CD4-positive, alpha-beta T cell treated with Interleukin-17A for 1 hour (primary cell): Measurements from ENCODE around the gene OR1D5.
A peak's percentile ranks its signal among the peaks of the same experiment; 100 is the strongest.
"Not testable (repeated sequence)": the region's sequence is repeated elsewhere in the genome, so short reads cannot be mapped to it uniquely, and the experiment has no call there.

Experiments used
- DNase-seq: peaks from one replicate; pipeline ENCODE4 v3.0.0-alpha.2; 2020

Gene OR1D5

DNA sequence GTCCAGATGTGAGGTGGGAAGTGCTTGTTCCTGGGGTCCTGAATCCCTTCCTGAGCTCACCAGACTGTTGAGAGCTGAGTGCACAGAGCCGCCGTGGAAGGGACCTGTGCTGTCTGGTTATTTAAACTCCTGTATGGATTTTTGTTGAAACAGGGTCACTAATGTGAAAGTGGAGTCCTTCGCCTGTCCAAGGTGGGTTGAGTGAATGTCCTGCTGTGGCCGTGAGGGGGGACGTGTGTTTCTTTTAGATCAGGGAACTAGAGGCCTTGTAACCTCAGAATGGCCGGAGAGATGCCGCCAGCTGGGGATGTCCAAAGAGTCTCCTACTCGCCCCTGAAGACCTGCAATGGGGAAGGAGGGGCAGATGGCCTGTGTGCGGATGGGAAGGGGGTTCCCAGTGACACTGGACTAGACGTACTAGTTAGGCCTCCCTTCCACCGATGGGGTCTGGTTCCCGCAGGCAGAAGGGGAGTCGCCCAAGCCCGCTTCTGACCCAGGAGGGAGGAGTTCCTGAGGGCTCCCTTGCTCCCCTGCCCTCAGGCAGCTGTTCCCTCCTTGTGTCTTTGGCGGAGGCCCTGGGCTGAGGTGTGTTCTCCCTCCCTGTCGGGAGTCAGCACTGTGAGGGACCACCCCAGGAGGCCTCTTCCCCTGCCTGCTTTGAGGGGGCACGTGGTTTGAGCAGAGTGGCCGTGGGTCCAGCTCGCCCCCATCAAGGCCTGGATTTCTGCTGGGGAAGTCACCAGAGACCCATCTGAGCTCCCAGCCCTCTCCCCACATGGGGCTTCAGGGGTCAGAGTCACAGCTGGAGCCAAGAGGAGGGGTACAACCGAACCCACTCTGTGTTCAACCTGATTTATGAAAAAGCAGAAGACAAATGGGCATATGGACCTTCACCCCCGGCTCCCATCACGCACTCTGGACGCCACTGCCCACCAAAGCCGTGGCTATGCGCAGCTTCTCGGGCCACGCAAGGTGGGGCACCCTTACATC is 30.9 kb downstream of the OR1D5 start:
- DNase-seq, result no peak

DNA sequence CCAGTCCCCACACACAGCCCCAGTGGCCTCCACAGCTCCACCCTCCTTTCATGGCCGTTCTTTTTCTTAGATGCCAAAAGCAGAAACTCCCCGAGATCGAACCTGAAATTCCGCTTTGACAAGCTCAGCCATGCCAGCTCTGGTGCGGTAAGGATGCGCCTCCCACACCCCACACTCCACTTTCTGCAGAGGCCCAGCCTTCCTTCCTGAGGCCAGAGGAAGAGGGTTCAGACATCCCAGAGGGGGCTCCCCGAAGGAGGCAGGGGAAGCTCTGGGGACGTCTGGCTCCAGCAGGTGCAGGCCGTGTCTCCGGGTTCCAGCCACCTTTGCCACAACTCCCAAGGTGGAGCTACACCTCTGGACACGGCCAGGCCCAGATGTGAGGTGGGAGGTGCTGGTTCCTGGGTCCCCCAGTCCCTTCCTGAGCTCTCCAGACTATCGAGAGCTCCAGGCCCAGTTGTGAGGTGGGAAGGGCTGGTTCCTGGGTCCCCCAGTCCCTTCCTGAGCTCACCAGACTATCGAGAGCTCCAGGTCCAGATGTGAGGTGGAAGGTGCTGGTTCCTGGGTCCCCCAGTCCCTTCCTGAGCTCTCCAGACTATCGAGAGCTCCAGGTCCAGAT is 32.4 kb downstream of the OR1D5 start:
- DNase-seq, result not testable (repeated sequence)

DNA sequence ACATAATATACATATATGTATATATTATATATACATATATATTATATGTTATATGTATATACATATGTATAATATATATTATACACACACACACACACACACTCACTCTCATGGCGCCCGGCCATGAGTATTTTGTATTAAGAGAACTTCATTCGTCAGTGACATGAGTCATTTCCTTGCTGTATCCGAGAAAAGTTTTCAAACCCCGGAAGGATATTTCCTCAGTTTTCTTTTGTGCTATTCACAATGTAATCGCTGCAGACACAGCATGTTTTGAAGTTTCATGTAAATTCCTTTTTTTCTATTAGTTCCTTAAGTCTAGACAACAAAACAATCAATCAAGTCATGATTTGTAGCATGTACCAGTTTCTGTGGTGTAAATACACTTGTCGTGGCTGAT is 33.3 kb downstream of the OR1D5 start:
- DNase-seq, result no peak

DNA sequence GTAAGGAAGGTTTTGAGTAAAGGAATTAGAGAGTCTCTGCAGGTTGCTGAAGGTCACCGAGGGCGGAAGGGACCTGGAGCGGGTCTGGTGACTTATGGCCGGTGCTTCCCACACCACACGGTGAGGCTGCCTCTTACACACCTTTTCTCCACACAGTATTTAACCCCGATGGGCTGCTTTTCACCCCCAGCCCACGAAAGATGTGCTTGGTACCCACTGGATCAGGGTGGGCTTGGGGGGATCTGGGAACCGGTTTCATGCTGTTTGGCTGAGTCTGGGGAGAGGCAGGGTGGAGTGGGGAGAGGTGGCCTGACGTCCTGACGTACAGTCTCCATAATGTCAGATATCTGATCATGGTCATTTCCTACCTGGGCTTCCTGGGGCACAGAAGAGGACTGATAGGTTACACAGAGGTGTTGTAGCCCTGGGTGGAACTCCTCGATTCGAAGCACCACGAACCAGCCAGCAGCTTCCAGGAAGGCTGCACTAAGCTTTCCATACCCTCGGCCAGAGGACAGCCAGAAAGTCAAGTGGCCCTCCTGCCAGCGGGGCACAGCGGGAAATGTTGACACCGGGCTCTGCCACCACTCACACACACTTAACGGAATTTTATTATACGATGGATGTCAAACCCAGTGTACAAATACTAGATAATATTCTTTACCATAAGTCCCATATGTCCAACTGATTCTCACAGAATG is 34.0 kb downstream of the OR1D5 start:
- no peak for DNase-seq

DNA sequence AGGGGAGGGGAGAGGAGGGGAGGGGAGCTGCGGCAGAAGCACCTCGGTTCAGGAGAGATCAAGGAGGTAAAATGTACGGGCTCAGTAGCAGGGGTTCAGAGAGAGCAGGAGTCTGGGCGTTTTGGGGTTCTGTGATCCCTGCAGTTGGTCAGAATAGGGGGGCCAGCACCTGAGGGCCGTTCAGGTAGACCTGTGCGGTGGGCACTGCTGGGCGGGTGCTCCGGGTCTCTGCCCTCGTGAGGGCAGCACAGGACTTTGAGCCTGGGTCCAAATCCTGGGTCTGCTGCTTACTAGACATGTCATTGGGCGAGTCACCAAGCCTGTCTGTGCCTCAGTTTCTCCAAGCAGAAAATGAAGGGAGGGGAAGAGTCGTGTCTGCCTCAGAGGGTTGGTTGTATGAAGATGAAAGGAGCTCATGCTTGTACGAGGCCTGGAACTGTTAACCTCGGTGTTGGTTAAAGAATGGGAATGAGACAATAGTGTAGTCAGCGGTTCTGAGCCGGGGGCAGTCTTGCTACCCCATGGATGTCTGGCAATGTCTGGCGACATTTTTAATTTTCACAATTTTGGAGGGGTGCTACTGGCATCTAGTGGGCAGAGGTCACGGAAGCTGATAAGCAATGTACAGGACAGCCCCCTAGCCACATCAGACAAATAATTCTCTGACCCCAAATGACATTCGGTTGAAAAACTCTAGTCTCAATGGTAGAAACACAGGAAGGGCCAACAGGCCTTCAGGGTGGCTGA is 35.4 kb downstream of the OR1D5 start:
- no peak for DNase-seq

DNA sequence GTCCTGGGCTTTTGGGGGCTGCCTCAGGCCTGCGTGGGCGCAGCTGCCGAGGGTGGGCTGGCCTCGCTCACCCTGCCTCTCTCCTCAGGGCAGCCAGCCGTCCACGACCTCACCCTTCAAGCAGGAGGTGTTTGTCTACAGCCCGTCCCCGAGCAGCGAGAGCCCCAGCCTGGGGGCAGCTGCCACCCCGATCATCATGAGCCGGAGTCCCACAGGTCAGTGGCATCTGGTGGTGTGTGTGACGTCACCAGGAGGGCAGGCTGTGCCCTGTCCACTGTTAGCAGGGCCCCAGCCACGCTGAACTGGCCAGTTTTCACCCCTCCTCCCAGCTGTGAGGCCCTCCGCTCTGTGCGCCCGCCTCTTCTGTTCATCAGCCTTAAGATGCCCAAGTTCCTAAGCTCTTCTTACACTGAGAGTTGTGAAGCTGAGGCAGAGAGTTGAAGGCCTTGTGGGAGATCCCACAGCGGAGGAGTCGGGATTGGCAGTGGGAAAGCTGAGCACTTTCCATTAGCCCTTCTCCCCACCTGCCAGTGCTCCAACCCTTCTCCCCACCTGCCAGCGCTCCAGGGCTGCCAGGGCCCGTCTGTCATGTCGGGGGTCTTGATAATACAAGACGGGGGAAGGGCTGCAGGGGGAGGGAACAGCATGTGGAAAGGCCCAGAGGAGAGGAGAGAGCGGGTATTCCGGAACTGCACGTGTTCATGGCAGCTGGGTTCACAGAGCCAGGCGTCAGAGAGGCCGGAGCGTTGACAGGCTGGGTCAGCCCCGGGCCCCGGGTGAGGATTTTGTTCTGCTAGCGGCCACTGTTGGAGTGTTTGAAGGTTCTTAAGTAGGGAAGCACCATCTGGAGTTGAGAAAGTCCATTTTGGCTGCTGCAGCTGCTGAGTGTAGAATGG is 36.3 kb downstream of the OR1D5 start:
- no peak for DNase-seq

DNA sequence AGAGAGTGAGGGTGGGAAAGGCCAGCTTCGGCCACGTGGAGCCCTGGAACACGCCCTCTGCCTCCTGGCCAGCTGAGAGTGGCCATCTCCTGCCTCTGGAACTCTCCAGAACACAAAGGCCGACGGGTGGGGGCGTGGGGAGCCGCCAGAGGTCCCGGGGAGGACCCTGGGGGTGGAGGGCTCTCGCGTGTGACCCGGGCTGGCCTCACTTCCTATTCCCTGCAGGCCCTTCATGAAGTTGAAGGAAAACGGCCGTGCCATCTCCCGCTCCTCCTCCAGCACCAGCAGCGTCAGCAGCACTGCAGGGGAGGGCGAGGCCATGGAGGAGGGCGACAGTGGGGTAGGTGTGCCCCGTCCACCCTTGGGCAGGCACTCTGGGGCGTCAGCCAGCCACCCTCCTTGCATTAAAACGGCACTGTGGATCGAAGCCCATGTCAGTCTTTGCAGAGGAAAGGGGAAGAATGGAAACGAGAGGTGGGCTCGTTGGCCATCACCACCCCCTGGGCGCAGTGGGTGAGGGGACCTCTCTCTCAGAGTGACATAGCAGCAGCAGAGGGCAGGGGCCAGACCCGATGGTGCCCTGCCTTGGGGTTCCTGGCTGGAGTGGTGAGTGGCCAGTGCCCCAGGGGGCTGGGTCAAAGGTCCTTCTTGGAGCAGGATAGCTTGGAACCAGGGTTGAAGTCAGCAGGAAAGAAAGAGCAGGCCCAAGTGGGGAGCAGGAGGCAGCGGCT is 37.1 kb downstream of the OR1D5 start:
- DNase-seq, result no peak

DNA sequence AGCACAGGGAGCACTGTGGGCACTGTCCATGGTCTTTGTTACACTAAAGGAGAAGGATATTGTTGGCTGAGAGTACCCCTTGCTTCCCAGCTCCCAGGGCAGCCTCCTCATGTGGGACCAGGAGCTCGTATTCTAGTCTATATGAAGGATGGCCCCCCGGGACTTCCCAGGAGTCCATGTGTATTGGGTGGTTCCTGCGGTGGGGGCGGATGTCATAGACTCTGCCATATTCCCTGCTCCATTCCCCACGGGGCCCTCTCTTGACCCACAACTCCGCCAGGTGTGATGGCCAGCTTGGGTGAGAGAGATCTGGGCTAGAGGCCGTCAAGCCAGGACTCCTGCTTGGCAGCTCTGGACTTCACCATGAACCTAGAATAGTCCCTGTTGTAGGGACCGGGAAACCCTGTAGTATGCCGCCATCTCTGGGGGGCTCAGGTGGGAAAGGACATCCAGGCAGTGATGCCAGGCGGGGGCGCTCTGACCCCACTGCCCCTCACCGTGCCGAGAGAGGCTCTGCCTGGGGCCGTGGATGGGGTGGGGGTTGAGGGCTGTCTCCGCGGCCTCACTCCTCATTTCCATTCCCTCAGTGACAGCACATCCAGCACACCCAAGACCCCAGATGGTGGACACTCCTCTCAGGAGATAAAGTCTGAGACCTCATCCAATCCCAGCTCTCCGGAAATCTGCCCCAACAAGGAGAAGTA is 37.8 kb downstream of the OR1D5 start:
- no peak for DNase-seq

DNA sequence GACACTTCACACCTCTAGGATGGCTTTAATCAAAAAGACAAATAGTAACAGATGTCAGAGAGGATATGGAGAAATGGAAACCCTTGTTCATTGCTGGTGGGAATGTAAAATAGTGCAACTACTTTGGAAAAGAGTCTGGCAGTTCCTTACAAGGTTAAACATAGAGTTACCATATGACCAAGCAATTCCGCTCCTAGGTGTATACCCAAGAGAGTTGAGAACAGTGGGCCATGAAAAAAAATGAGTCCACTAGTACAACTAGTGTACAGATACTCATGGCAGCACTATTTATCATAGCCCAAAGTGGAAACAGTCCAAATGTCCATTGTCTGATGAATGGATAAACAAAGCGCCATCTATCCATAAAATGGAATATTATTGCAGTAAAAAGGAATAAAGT is 39.1 kb downstream of the OR1D5 start:
- no peak for DNase-seq

DNA sequence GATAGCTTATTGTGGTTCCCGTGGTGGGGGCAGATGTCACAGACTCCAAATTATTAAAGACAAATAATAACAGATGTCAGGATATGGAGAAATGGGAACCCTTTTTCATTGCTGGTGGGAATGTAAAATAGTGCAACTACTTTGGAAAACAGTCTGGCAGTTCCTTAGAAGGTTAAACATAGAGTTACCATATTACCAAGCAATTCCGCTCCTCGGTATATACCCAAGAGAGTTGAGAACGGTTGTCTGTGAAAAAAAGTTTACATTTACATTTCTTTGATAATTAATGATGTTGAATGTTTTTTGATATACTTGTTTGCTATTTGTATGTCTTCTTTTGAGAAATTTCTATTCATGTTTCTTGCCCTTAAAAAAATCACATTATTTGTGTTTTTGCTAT is 41.2 kb downstream of the OR1D5 start:
- DNase-seq, result no peak

DNA sequence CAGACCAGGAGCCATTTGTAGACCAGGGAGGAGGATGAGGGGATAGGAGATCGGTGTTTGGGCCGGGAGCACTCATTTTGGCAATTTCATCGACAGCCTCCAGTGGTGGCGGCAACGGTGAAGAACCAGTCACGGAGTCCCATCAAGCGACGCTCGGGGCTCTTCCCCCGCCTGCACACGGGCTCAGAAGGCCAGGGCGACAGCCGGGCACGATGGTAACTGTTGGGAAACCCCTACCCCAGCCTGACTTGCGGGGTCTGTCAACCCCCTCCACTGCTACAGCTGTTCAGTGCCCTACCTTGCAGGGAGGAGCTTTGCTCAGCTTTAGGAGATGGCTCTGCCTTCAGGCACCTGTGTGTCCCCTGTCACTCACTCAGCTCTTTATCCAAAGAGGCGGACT is 43.0 kb downstream of the OR1D5 start:
- DNase-seq, result no peak

DNA sequence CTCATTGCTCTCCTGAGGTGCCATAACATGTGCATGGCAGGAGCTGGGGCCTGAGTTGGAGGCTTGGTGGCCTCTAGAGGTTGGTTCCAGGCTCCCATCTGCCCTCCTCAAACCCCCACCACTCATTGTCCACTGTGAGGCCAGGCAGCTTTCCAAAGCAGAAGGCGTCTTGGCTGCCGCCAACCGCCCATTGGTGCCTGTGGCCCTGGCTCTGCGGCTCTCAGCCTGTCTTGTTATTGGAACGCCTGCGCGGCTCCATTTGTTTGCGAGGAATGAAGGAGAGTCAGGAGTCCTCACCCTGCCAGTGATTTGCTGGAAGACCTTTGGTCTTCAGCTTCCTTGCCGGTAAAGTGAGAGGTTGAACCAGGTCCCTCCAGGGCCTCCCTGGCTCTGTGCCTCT is 43.6 kb downstream of the OR1D5 start:
- no peak for DNase-seq

DNA sequence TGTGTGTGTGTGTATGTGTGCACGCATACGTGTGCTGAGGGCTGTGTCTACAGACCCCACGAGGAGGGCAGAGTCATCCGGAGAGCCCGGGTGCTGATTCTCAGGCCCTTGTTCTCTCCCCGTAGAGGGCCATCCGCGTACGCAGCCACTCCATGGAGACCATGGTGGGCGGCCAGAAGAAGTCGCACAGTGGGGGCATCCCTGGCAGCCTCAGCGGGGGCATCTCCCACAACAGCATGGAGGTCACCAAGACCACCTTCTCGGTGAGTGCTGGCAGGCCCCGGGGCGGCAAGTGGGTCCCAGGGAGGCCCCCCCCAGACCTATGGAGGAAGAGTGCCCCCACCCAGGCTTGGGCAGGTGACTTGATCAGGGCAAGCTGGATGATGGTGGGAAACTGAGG is 45.5 kb downstream of the OR1D5 start:
- no peak for DNase-seq

DNA sequence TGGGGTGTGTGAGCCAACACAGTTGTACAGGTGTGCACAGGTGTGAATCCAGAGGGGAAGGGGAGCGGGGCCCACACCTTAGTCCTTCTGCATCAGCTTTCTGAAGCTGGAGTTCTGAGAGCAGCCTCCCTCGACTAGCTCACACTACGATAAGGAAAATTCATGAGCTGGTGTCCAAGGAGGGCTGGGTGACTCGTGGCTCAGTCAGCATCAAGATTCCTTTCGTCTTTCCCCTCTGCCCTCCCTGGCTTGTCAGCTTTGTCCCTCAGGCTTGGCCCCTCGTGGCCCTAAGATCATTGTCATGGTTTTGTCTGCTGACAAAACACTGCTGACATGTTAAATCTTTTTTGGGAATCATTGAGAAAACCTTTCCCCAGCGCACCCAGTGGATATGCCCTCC is 47.5 kb downstream of the OR1D5 start:
- no peak for DNase-seq

DNA sequence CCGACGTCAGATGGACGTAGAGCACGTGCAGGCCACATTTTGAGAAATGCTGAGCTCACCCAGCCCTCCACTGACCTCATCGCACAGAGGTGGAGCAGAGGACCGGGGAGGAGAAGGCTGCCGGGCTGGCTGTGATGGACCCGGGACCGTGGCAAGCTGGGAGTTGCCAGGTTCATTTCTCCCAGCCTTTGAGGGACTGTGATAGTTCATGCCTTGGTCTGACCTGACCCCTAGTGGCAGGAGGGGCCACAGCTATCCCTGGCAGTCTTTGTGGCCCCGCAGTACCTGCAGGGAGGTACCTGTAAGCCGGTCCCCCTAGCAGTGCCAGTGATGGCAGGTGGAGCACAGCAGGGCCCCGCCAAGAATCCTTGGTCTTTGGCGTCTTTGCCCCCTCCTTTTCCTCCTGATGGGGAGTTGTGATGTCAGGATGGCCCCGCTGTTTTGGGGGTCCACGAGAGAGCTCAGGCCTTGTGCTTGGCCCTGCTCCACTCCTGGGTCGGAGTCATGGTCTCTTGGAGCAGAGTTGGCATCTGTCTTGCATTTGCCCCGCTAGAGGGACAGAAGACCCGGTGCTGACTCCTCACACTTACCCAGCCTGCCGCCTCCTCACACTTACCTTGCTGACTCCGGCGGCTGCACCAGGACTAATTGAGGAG is 50.4 kb downstream of the OR1D5 start:
- peak; percentile 49 for DNase-seq
